Stomach (tissue), 4 donors: ENCODE data around the gene KCNIP3.

ENCODE experiments used
- EP300 ChIP-seq: sonication (generic); formaldehyde crosslinking; IDR thresholded peaks from one replicate; pipeline ENCODE4 v1.6.1; 2017; ENCODE audit warnings: antibody characterized with exemption
- POLR2A ChIP-seq, 4 donors: fragments of 450-650 bp; IDR thresholded peaks; one replicate each; pipeline ENCODE4 v1.6.1; 2016; ENCODE audit warnings: antibody characterized with exemption in 4 of 4, control low read depth in 2 of 4, mild to moderate bottlenecking in 1 of 4, moderate library complexity in 1 of 4
- POLR2AphosphoS5 ChIP-seq, 3 donors: sonication (generic); formaldehyde crosslinking; IDR thresholded peaks; one replicate each; pipeline ENCODE4 v1.6.1; 2016; ENCODE audit warnings: antibody characterized with exemption in 3 of 3
- TF ChIP-seq, protein P1 (sequence below), 7 experiments: fragments of 450-650 bp in 4 of 7; fragments of 200-600 bp in 3 of 7; sonication (generic) in 3 of 7; IDR thresholded peaks; one replicate each; pipeline ENCODE4 v1.5.1; 2016 to 2019; ENCODE audit warnings: antibody characterized with exemption in 7 of 7, control low read depth in 2 of 7, mild to moderate bottlenecking in 1 of 7

DNA sequence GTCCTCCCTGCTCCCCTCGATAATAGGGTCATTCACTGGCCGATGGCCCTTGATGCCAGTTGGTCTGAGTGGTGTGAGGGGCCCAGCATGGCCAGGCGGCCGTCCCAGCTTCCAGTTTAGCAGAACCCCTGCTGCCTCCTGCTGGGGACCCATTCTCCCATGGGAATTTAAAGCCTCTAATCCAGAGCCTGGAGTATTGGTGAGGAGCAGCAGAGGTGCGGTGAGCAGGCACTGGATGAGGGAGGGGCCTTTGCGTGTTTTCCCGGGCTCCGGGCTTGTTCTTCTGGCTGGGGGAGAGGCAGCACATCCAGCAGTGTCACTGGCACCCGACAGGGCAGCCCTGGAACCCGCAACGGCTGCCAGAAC is 17.4 kb downstream of the KCNIP3 start:
- TF ChIP-seq, protein P1, sequence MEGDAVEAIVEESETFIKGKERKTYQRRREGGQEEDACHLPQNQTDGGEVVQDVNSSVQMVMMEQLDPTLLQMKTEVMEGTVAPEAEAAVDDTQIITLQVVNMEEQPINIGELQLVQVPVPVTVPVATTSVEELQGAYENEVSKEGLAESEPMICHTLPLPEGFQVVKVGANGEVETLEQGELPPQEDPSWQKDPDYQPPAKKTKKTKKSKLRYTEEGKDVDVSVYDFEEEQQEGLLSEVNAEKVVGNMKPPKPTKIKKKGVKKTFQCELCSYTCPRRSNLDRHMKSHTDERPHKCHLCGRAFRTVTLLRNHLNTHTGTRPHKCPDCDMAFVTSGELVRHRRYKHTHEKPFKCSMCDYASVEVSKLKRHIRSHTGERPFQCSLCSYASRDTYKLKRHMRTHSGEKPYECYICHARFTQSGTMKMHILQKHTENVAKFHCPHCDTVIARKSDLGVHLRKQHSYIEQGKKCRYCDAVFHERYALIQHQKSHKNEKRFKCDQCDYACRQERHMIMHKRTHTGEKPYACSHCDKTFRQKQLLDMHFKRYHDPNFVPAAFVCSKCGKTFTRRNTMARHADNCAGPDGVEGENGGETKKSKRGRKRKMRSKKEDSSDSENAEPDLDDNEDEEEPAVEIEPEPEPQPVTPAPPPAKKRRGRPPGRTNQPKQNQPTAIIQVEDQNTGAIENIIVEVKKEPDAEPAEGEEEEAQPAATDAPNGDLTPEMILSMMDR (IDR thresholded peaks at IDR 0.05) = no peak
- TF ChIP-seq POLR2A (IDR thresholded peaks at IDR 0.05) = no peak
- no peak for TF ChIP-seq EP300
- TF ChIP-seq POLR2AphosphoS5 (IDR thresholded peaks at IDR 0.05) = no peak
